Ascending aorta (tissue), 2 donors: ENCODE measurements around the gene LIN52. TPM values are rescaled to one million over a fixed set of nuclear protein-coding genes. Genes with fewer than 3 reads are reported as not detected.

Source experiments
- DNase-seq, 2 donors: peaks; one replicate each; pipeline ENCODE4 v3.0.0-alpha.2; 2019; ENCODE audit warnings: low spot score in 2 of 2
- H3K27ac ChIP-seq, 2 donors: fragments of 200-600 bp; sonication (generic); one replicate each; pipeline ENCODE4 v1.5.1; 2016 to 2017; ENCODE audit warnings: mild to moderate bottlenecking in 1 of 2
- H3K27me3 ChIP-seq: fragments of 200-600 bp; sonication (generic); one replicate; pipeline ENCODE4 v1.5.1; 2017
- H3K36me3 ChIP-seq, 2 donors: fragments of 200-600 bp; sonication (generic); one replicate each; pipeline ENCODE4 v1.5.1; 2016
- H3K4me1 ChIP-seq, 2 donors: fragments of 200-600 bp; sonication (generic); one replicate each; pipeline ENCODE4 v1.5.1; 2016 to 2017; ENCODE audit warnings: mild to moderate bottlenecking in 1 of 2
- H3K4me3 ChIP-seq, 2 donors: fragments of 200-600 bp; sonication (generic); one replicate each; pipeline ENCODE4 v1.5.1; 2016 to 2017; ENCODE audit warnings: mild to moderate bottlenecking in 1 of 2
- H3K9me3 ChIP-seq, 2 donors: fragments of 200-600 bp; sonication (generic); one replicate each; pipeline ENCODE4 v1.5.1; 2016
- CTCF ChIP-seq, 3 experiments: fragments of 200-600 bp in 2 of 3; fragments of 450-650 bp in 1 of 3; sonication (generic) in 2 of 3; IDR thresholded peaks; one replicate each; pipeline ENCODE4 v1.5.1; 2016 to 2019; ENCODE audit warnings: antibody characterized with exemption in 3 of 3, mild to moderate bottlenecking in 1 of 3, moderate library complexity in 1 of 3
- intact Hi-C: fragments of 100-400 bp; cut with DNase I; formaldehyde crosslinking; loops from one replicate; pipeline ENCODE4 v1.15.1; 2023
- total RNA-seq: library from RNA; depleted of rRNA; stranded (reverse); fragments of >200 nt; gene quantifications from one replicate; pipeline ENCODE4 v1.1.0, GENCODE V29; 2016

LIN52 gene
- total RNA-seq, 1 donor from 2014 or later, result 1.1 TPM

- DNase-seq, result no peak
- Histone ChIP-seq H3K4me1 (peaks cover 0 to 2% of the 10 kb centered on the region in 2 donors), H3K4me3 (no peak overlapping the region), H3K36me3 (no peaks in the 10 kb centered on the region), H3K9me3 (no peaks in the 10 kb centered on the region), H3K27me3 (no peaks in the 10 kb centered on the region), H3K27ac (no peak overlapping the region)
- no peak for TF ChIP-seq CTCF (IDR thresholded peaks at IDR 0.05)
- intact Hi-C loops, result no loop called here
These were observed 163.3 kb downstream of the LIN52 start for GRCh38 chr14:74248017-74248416.

- intact Hi-C loops, result loop anchor here (2.0 kb wide), 1 partner anchor 137 kb away; no protein-coding TSS in a partner anchor
- Histone ChIP-seq H3K27me3 (no peaks in the 10 kb centered on the region), H3K9me3 (no peaks in the 10 kb centered on the region), H3K4me1 (peaks cover 0 to 2% of the 10 kb centered on the region in 2 donors), H3K36me3 (no peaks in the 10 kb centered on the region), H3K4me3 (no peak overlapping the region), H3K27ac (no peak overlapping the region)
- DNase-seq, result no peak
- TF ChIP-seq CTCF (IDR thresholded peaks at IDR 0.05), result no peak
These were observed 164.9 kb downstream of the LIN52 start for GRCh38 chr14:74249433-74250375.

Other genes starting within 250 kb of the LIN52 start
- 2.3 TPM for gene PTGR2, start 233.1 kb upstream of the LIN52 start, total RNA-seq
- gene ZNF410, start 198.1 kb upstream of the LIN52 start, total RNA-seq, result 33.6 TPM
- 0.53 TPM for gene FAM161B, start 134.9 kb upstream of the LIN52 start, total RNA-seq
- gene COQ6, start 134.7 kb upstream of the LIN52 start, total RNA-seq, result 6.7 TPM
- 2.6 TPM for gene ENTPD5, start 65.7 kb upstream of the LIN52 start, total RNA-seq
- 16.2 TPM for gene BBOF1, start 65.6 kb upstream of the LIN52 start, total RNA-seq
- gene ALDH6A1, start 503 bp upstream of the LIN52 start, total RNA-seq, result 4.9 TPM
- gene VSX2, start 154.5 kb downstream of the LIN52 start, total RNA-seq, result not detected
- gene ABCD4, start 218.0 kb downstream of the LIN52 start, total RNA-seq, result 137 TPM